Stimulated activated CD8-positive, alpha-beta memory T cell treated with anti-CD3 and anti-CD28 coated beads, Interleukin-2, amount 100 ng/mL, for 48 hours (primary cell): ENCODE measurements around the gene SPDYC.

ENCODE experiments used
- DNase-seq, 2 donors: peaks; one replicate each; pipeline ENCODE4 v3.0.0-alpha.2; 2020; ENCODE audit warnings: low read depth in 2 of 2

Gene SPDYC

GRCh38 chr11:65206901-65207300 lies 36.9 kb downstream of the SPDYC start:
- no peak for DNase-seq

- DNase-seq: no peak
Measured at GRCh38 chr11:65207918-65208784, 38.1 kb downstream of the SPDYC start.

GRCh38 chr11:65208785-65209710 lies 39.0 kb downstream of the SPDYC start:
- DNase-seq: no peak

- no peak for DNase-seq
Measured at GRCh38 chr11:65209711-65210360, 39.8 kb downstream of the SPDYC start.

- no peak for DNase-seq
Measured at GRCh38 chr11:65210361-65210731, 40.3 kb downstream of the SPDYC start.

- DNase-seq: no peak
Measured at GRCh38 chr11:65210748-65211147, 40.7 kb downstream of the SPDYC start.

GRCh38 chr11:65211293-65212105 lies 41.5 kb downstream of the SPDYC start:
- DNase-seq: no peak

- DNase-seq: no peak
Measured at GRCh38 chr11:65212226-65212801, 42.3 kb downstream of the SPDYC start.

- peak in 1 of 2 donors; percentile 19 for DNase-seq
Measured at GRCh38 chr11:65213322-65214211, 43.5 kb downstream of the SPDYC start.

- DNase-seq: no peak
Measured at GRCh38 chr11:65214212-65214845, 44.3 kb downstream of the SPDYC start.

GRCh38 chr11:65215441-65216076 lies 45.5 kb downstream of the SPDYC start:
- no peak for DNase-seq

- DNase-seq: no peak
Measured at GRCh38 chr11:65216830-65217229, 46.8 kb downstream of the SPDYC start.

GRCh38 chr11:65217441-65218423 lies 47.7 kb downstream of the SPDYC start:
- DNase-seq: no peak

- DNase-seq: no peak
Measured at GRCh38 chr11:65218446-65218845, 48.4 kb downstream of the SPDYC start.

GRCh38 chr11:65219930-65220213 lies 49.8 kb downstream of the SPDYC start:
- DNase-seq: no peak

- no peak for DNase-seq
Measured at GRCh38 chr11:65221026-65221425, 51.0 kb downstream of the SPDYC start.
